T-helper 1 cell treated with Interleukin-12 subunit alpha and Interleukin-12 subunit beta and Interleukin-4 antibody, amounts not matched to agents 30 ng/mL and 1 ng/mL, for 36 hours (primary cell): ENCODE results near the gene SRRM3. TPM values are rescaled to one million over a fixed set of nuclear protein-coding genes. Genes with fewer than 3 reads are reported as not detected.
"Not testable (repeated sequence)": the region's sequence is repeated elsewhere in the genome, so short reads cannot be mapped to it uniquely, and the experiment has no call there.

Source experiments
- intact Hi-C: fragments of 100-400 bp; cut with micrococcal nuclease; formaldehyde crosslinking; loops from one replicate; pipeline ENCODE4 v1.15.1; 2024
- total RNA-seq: library from RNA; stranded (reverse); gene quantifications from 2 replicates; pipeline ENCODE4 v1.2.3, GENCODE V29; 2022

SRRM3 gene
- total RNA-seq, 1 donor from 2014 or later: not detected

GRCh38 chr7:76304888-76305375 is 103.2 kb downstream of the SRRM3 start:
- intact Hi-C loops: no loop called here

GRCh38 chr7:76308874-76309273 is 107.2 kb downstream of the SRRM3 start:
- intact Hi-C loops: not testable (repeated sequence)

GRCh38 chr7:76309341-76310101 is 107.8 kb downstream of the SRRM3 start:
- intact Hi-C loops: loop anchor here (10.0 kb wide), 1 partner anchor 1225 kb away; the partner anchor contains the start of gene PTPN12

- intact Hi-C loops: loop anchor here (10.0 kb wide), 1 partner anchor 1224 kb away; the partner anchor contains the start of gene PTPN12
Observed at GRCh38 chr7:76310102-76310957, 108.6 kb downstream of the SRRM3 start.

GRCh38 chr7:76311838-76312237 is 110.1 kb downstream of the SRRM3 start:
- intact Hi-C loops: loop anchor here (10.0 kb wide), 1 partner anchor 1223 kb away; the partner anchor contains the start of gene PTPN12

GRCh38 chr7:76314042-76314721 is 112.5 kb downstream of the SRRM3 start:
- intact Hi-C loops: loop anchor here (1.0 to 10.0 kb wide), 12 partner anchors 11 to 1221 kb away; partner anchors contain the start of genes PTPN12 and SRRM3

- intact Hi-C loops: loop anchor here (1.0 to 10.0 kb wide), 15 partner anchors 11 to 1657 kb away; partner anchors contain the start of genes CCDC146, GTF2I, HIP1 and PTPN12
Observed at GRCh38 chr7:76314740-76315139, 113.0 kb downstream of the SRRM3 start.

GRCh38 chr7:76315364-76315763 is 113.7 kb downstream of the SRRM3 start:
- intact Hi-C loops: loop anchor here (5.0 to 10.0 kb wide), 4 partner anchors 578 to 1658 kb away; partner anchors contain the start of genes CCDC146, GTF2I, HIP1 and PTPN12

GRCh38 chr7:76316984-76317781 is 115.5 kb downstream of the SRRM3 start:
- intact Hi-C loops: loop anchor here (5.0 to 10.0 kb wide), 4 partner anchors 580 to 1660 kb away; partner anchors contain the start of genes CCDC146, GTF2I, HIP1 and PTPN12

GRCh38 chr7:76317782-76318487 is 116.2 kb downstream of the SRRM3 start:
- intact Hi-C loops: loop anchor here (1.0 to 10.0 kb wide), 19 partner anchors 15 to 1661 kb away; partner anchors contain the start of genes CCDC146, GTF2I, HIP1 and MDH2

GRCh38 chr7:76318488-76319353 is 117.0 kb downstream of the SRRM3 start:
- intact Hi-C loops: loop anchor here (1.0 to 10.0 kb wide), 19 partner anchors 15 to 1661 kb away; partner anchors contain the start of genes CCDC146, GTF2I, HIP1 and MDH2

GRCh38 chr7:76325092-76325491 is 123.4 kb downstream of the SRRM3 start:
- intact Hi-C loops: no loop called here

- intact Hi-C loops: no loop called here
Observed at GRCh38 chr7:76325811-76326210, 124.1 kb downstream of the SRRM3 start.

GRCh38 chr7:76326646-76327233 is 125.0 kb downstream of the SRRM3 start:
- intact Hi-C loops: no loop called here

GRCh38 chr7:76327610-76328009 is 125.9 kb downstream of the SRRM3 start:
- intact Hi-C loops: no loop called here

- intact Hi-C loops: no loop called here
Observed at GRCh38 chr7:76328389-76328788, 126.7 kb downstream of the SRRM3 start.

- intact Hi-C loops: no loop called here
Observed at GRCh38 chr7:76329479-76329878, 127.8 kb downstream of the SRRM3 start.

- intact Hi-C loops: no loop called here
Observed at GRCh38 chr7:76330261-76330660, 128.6 kb downstream of the SRRM3 start.
